Measurements from ENCODE around the gene BBS9.

The BBS9 gene

GRCh38 chr7:33326485-33326848 is 197.1 kb downstream of the BBS9 start:
- Histone ChIP-seq H3K9me2 (replicated peaks; ENCODE audit: insufficient read depth, low read length) (no peaks in the 10 kb centered on the region), H3K4me3 (ENCODE audit: insufficient read depth, low read length, poor library complexity, severe bottlenecking) (no peak overlapping the region), H3K79me2 (ENCODE audit: insufficient read depth, low read length) (no peaks in the 10 kb centered on the region), H3K27me3 (ENCODE audit: low read length) (no peaks in the 10 kb centered on the region), H2AFZ (ENCODE audit: low read depth, low read length, severe bottlenecking) (no peak overlapping the region), H4K20me1 (ENCODE audit: low read depth, low read length) (no peaks in the 10 kb centered on the region), H3K36me3 (ENCODE audit: low read length) (no peaks in the 10 kb centered on the region), H3F3A (ENCODE audit: insufficient read depth) (no peaks in the 10 kb centered on the region), H3K9me3 (ENCODE audit: insufficient read depth, low read length) (no peaks in the 10 kb centered on the region), H3K9ac (ENCODE audit: low read length) (no peak overlapping the region), H3K27ac (ENCODE audit: low read depth, low read length) (no peak overlapping the region), H3K4me2 (ENCODE audit: low read depth, low read length, poor library complexity, severe bottlenecking) (no peak overlapping the region)
- TF ChIP-seq EZH2phosphoT487 (conservative IDR thresholded peaks at IDR 0.05; ENCODE audit: low read length) (no peak), CTCF (IDR thresholded peaks at IDR 0.05; ENCODE audit: insufficient read depth, low read length, poor library complexity, severe bottlenecking) (no peak)

DNA sequence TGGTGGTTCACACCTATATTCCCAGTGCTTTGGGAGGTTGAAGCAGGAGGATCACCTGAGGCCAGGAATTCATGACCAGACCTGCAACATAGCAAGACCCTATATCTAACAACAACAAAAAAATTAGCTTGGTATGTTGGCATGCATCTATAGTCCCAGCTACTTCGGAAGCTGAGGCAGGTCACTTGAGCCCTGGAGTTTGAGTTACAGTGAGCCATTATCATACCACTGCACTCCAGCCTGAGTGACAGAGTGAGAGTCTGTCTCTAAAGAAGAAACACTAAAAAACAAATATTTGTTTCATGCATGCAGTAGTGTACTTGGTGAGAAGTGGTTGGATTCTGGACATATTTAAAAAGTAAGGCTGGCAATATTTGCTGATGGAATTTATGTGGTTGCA is 198.1 kb downstream of the BBS9 start:
- H2AFZ ChIP-seq (ENCODE audit: low read depth, low read length, severe bottlenecking) = no peak overlapping the region
- no peak overlapping the region for H3K4me2 ChIP-seq (ENCODE audit: low read depth, low read length, poor library complexity, severe bottlenecking)
- H3K9me2 ChIP-seq (replicated peaks; ENCODE audit: insufficient read depth, low read length) = no peaks in the 10 kb centered on the region
- H3K27ac ChIP-seq (ENCODE audit: low read depth, low read length) = no peak overlapping the region
- no peaks in the 10 kb centered on the region for H4K20me1 ChIP-seq (ENCODE audit: low read depth, low read length)
- no peaks in the 10 kb centered on the region for H3K36me3 ChIP-seq (ENCODE audit: low read length)
- no peak for TF ChIP-seq EZH2phosphoT487 (conservative IDR thresholded peaks at IDR 0.05; ENCODE audit: low read length)
- TF ChIP-seq CTCF (IDR thresholded peaks at IDR 0.05; ENCODE audit: insufficient read depth, low read length, poor library complexity, severe bottlenecking) = no peak
- H3K9ac ChIP-seq (ENCODE audit: low read length) = no peak overlapping the region
- H3K79me2 ChIP-seq (ENCODE audit: insufficient read depth, low read length) = no peaks in the 10 kb centered on the region
- no peak overlapping the region for H3K4me3 ChIP-seq (ENCODE audit: insufficient read depth, low read length, poor library complexity, severe bottlenecking)
- no peaks in the 10 kb centered on the region for H3F3A ChIP-seq (ENCODE audit: insufficient read depth)
- no peaks in the 10 kb centered on the region for H3K9me3 ChIP-seq (ENCODE audit: insufficient read depth, low read length)
- H3K27me3 ChIP-seq (ENCODE audit: low read length) = no peaks in the 10 kb centered on the region

DNA sequence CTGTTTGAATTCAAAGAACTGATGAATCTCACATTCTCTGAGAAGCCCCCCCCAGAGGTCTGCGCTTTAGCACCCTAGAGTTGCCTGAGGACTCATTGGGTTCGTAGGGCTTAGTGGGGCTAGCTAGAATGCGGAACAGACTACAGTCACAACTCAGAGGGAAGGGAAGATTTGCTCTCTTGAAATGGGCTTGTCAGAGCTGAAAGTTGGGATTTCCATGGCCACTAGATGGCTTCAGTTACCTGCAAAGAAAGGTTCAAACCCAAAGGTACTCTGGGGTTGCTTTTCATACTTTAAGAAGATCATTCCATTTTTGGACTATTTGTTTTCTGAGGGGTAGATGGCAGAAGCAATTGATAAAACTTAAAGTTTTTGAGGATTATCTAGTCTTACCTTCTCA is 205.0 kb downstream of the BBS9 start:
- Histone ChIP-seq H2AFZ (ENCODE audit: low read depth, low read length, severe bottlenecking) (no peak overlapping the region), H3K9me3 (ENCODE audit: insufficient read depth, low read length) (no peaks in the 10 kb centered on the region), H3K27ac (ENCODE audit: low read depth, low read length) (no peak overlapping the region), H3K36me3 (ENCODE audit: low read length) (no peaks in the 10 kb centered on the region), H4K20me1 (ENCODE audit: low read depth, low read length) (no peaks in the 10 kb centered on the region), H3K9ac (ENCODE audit: low read length) (no peak overlapping the region), H3K27me3 (ENCODE audit: low read length) (no peaks in the 10 kb centered on the region), H3K9me2 (replicated peaks; ENCODE audit: insufficient read depth, low read length) (no peaks in the 10 kb centered on the region), H3K79me2 (ENCODE audit: insufficient read depth, low read length) (no peaks in the 10 kb centered on the region), H3K4me3 (ENCODE audit: insufficient read depth, low read length, poor library complexity, severe bottlenecking) (no peak overlapping the region), H3K4me2 (ENCODE audit: low read depth, low read length, poor library complexity, severe bottlenecking) (no peak overlapping the region), H3F3A (ENCODE audit: insufficient read depth) (no peaks in the 10 kb centered on the region)
- TF ChIP-seq CTCF (IDR thresholded peaks at IDR 0.05; ENCODE audit: insufficient read depth, low read length, poor library complexity, severe bottlenecking) (peak; percentile 26), EZH2phosphoT487 (conservative IDR thresholded peaks at IDR 0.05; ENCODE audit: low read length) (no peak)

DNA sequence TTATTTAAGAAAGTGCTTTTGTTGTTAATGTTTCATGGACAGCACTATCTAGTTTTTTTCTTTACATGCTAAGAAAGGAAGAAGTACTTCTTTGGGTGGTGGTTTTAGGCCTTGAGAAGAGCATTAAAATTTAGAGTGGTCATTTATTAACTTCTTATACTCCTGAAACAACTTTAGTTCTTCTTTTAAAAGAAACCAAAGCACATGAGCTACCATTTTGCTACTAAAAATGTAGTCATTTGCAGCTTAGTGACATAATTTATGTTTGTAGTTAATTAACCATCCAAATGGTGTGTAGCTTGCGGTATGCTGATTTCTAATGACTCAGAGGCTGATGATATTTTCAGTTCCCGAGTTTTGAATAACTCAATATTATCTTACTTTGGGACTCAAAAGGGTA is 207.5 kb downstream of the BBS9 start:
- TF ChIP-seq EZH2phosphoT487 (conservative IDR thresholded peaks at IDR 0.05; ENCODE audit: low read length) = no peak
- no peak for TF ChIP-seq CTCF (IDR thresholded peaks at IDR 0.05; ENCODE audit: insufficient read depth, low read length, poor library complexity, severe bottlenecking)
- Histone ChIP-seq H3K27me3 (ENCODE audit: low read length) (no peaks in the 10 kb centered on the region), H3K9me3 (ENCODE audit: insufficient read depth, low read length) (no peaks in the 10 kb centered on the region), H3K4me3 (ENCODE audit: insufficient read depth, low read length, poor library complexity, severe bottlenecking) (no peak overlapping the region), H3K79me2 (ENCODE audit: insufficient read depth, low read length) (no peaks in the 10 kb centered on the region), H3K9me2 (replicated peaks; ENCODE audit: insufficient read depth, low read length) (no peaks in the 10 kb centered on the region), H2AFZ (ENCODE audit: low read depth, low read length, severe bottlenecking) (no peak overlapping the region), H3F3A (ENCODE audit: insufficient read depth) (no peaks in the 10 kb centered on the region), H3K36me3 (ENCODE audit: low read length) (no peaks in the 10 kb centered on the region), H3K27ac (ENCODE audit: low read depth, low read length) (no peak overlapping the region), H3K9ac (ENCODE audit: low read length) (no peak overlapping the region), H4K20me1 (ENCODE audit: low read depth, low read length) (no peaks in the 10 kb centered on the region), H3K4me2 (ENCODE audit: low read depth, low read length, poor library complexity, severe bottlenecking) (no peak overlapping the region)

All from SU-DHL-6 (cell line).